Liver (tissue), 3 donors: ENCODE results near the gene MAPRE3.

ENCODE experiments used
- ATF3 ChIP-seq: IDR thresholded peaks from 2 replicates; pipeline ENCODE4 v1.6.1; 2016; ENCODE audit warnings: antibody characterized with exemption
- CTCF ChIP-seq: fragments of 150-350 bp; IDR thresholded peaks from 2 replicates; pipeline ENCODE4 v1.5.1; 2017; ENCODE audit warnings: improper control_type of control experiment, low read depth, low read length; ENCODE audit not compliant: missing input control
- GABPA ChIP-seq, 2 donors: IDR thresholded peaks in 1 of 2; conservative IDR thresholded peaks in 1 of 2; 2 replicates each; pipeline ENCODE4 v1.6.1; 2016; ENCODE audit warnings: antibody characterized with exemption in 2 of 2, mild to moderate bottlenecking in 1 of 2, moderate library complexity in 1 of 2
- HNF4G ChIP-seq: IDR thresholded peaks from 2 replicates; pipeline ENCODE4 v1.6.1; 2016; ENCODE audit warnings: antibody characterized with exemption
- REST ChIP-seq: IDR thresholded peaks from 2 replicates; pipeline ENCODE4 v1.6.1; 2016; ENCODE audit warnings: antibody characterized with exemption, mild to moderate bottlenecking
- SP1 ChIP-seq: IDR thresholded peaks from 2 replicates; pipeline ENCODE4 v1.6.1; 2018; ENCODE audit warnings: antibody characterized with exemption, mild to moderate bottlenecking
- TAF1 ChIP-seq: conservative IDR thresholded peaks from 2 replicates; pipeline ENCODE4 v1.6.1; 2016; ENCODE audit warnings: antibody characterized with exemption, mild to moderate bottlenecking
- TF ChIP-seq, protein P1 (sequence below): IDR thresholded peaks from 2 replicates; pipeline ENCODE4 v1.6.1; 2016; ENCODE audit warnings: antibody characterized with exemption
- donor health status: healthy.
- donor health status: healthy.

DNA sequence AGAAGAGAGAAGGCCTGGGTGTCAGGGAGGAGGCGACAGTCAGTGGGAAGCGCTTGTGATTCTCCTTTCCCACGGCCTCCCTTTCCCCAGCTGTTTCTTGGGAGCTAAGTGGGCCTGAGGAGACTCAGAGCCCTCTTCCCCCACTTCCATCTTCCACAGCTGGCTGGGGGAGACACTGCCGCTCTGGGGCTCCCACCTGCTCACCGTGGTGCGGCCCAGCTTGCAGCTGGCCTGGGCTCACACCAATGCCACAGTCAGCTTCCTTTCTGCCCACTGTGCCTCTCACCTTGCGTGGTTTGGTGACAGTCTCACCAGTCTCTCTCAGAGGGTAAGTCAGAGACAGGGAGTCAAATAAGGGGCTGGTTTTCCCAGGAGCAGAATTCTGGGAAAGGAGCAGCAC, 69.4 kb downstream of the MAPRE3 start:
- TF ChIP-seq CTCF (no peak), HNF4G (no peak), SP1 (no peak), TAF1 (no peak), REST (no peak), GABPA (IDR thresholded peaks at IDR 0.05 in 1 of 2, conservative IDR thresholded peaks at IDR 0.05 in 1 of 2) (no peak), ATF3 (no peak)
- TF ChIP-seq, protein P1, sequence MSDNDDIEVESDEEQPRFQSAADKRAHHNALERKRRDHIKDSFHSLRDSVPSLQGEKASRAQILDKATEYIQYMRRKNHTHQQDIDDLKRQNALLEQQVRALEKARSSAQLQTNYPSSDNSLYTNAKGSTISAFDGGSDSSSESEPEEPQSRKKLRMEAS = no peak
